ENCODE measurements around the gene CCDC192.
"Not testable (repeated sequence)": the region's sequence is repeated elsewhere in the genome, so short reads cannot be mapped to it uniquely, and the experiment has no call there.

The CCDC192 gene

DNA sequence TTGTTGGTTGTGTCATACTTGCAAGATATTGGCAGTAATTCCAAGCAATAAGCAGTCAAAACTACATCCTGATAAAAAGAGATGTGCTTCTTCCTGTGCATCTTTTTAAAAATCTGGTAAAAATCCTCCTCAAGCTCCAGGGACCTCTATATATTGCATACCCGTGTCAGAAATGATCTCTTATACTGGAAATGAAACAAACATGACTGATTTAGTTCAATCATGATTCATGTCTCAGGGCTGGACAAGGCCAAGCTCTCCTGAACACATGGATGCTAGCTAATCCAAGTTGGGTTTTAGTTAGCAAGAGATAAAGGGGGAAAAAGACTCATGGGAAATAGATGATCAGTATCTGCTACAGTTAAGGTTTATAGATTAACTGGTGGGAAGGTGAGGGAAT is 69.3 kb downstream of the CCDC192 start:
- H3K4me3 ChIP-seq (ENCODE audit: control insufficient read depth, low read depth, low read length): no peak overlapping the region
- TF ChIP-seq, protein P1, sequence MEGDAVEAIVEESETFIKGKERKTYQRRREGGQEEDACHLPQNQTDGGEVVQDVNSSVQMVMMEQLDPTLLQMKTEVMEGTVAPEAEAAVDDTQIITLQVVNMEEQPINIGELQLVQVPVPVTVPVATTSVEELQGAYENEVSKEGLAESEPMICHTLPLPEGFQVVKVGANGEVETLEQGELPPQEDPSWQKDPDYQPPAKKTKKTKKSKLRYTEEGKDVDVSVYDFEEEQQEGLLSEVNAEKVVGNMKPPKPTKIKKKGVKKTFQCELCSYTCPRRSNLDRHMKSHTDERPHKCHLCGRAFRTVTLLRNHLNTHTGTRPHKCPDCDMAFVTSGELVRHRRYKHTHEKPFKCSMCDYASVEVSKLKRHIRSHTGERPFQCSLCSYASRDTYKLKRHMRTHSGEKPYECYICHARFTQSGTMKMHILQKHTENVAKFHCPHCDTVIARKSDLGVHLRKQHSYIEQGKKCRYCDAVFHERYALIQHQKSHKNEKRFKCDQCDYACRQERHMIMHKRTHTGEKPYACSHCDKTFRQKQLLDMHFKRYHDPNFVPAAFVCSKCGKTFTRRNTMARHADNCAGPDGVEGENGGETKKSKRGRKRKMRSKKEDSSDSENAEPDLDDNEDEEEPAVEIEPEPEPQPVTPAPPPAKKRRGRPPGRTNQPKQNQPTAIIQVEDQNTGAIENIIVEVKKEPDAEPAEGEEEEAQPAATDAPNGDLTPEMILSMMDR (conservative IDR thresholded peaks at IDR 0.05; ENCODE audit: control insufficient read depth, insufficient read depth, low read depth, low read length): no peak
- no peak for DNase-seq (ENCODE audit: low read depth)

DNA sequence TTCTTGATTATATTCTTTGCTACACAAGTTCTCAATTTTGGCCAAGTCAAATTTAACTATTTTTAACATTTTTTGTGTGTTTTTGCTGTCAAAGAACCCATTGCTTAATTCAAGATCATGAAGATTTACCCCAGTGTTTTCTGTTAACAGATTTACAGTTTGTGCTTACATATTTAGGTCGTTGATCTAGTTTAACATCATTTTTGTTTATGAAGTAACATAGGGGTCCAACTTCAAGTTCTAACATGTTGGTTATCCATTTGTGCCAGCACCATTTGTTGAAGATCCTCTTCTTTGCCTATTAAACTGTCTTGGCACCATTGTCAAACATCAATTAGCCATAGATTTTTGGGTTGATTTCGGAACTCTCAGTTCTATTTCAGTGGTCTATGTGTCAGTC is 71.0 kb downstream of the CCDC192 start:
- no peak for DNase-seq (ENCODE audit: low read depth)
- TF ChIP-seq, protein P1 (conservative IDR thresholded peaks at IDR 0.05; ENCODE audit: control insufficient read depth, insufficient read depth, low read depth, low read length): no peak
- no peak overlapping the region for H3K4me3 ChIP-seq (ENCODE audit: control insufficient read depth, low read depth, low read length)

DNA sequence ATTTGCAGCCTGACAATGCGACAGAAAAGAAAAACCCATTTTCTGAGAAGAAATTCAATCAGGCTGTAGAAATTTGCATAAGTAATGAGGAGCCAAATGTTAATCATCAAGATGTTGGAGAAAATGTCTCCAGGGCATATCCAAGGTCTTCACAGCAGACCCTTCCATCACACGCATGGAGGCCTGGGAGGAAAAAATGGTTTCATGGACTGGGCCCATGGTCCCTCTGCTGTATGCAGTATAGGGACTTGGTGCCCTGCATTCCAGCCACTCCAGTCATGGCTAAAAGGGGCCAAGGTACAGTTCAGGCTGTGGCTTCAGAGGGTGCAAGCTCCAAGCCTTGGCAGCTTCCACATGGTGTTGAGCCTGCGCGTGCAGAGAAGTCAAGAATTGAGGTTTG is 73.3 kb downstream of the CCDC192 start:
- no peak overlapping the region for H3K4me3 ChIP-seq (ENCODE audit: control insufficient read depth, low read depth, low read length)
- TF ChIP-seq, protein P1 (conservative IDR thresholded peaks at IDR 0.05; ENCODE audit: control insufficient read depth, insufficient read depth, low read depth, low read length): no peak
- no peak for DNase-seq (ENCODE audit: low read depth)

DNA sequence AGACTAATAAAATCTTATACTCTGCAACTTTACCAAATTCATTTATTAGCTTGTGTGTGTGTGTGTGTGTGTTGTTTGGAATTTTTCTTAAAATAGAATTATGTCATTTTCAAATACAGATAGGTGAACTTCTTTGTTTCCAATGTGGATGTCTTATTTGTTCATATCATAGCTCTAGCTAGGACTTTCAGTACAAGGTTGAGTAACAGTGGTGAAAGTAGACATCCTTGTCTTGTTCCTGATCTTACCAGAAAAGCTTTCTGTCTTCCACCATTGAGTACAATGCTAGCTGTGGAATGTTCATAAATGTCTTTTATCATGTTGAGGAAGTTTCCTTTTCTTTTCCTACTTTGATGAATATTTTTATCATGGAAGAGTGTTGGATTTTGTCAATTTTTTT is 74.8 kb downstream of the CCDC192 start:
- DNase-seq (ENCODE audit: low read depth): no peak
- TF ChIP-seq, protein P1 (conservative IDR thresholded peaks at IDR 0.05; ENCODE audit: control insufficient read depth, insufficient read depth, low read depth, low read length): no peak
- H3K4me3 ChIP-seq (ENCODE audit: control insufficient read depth, low read depth, low read length): no peak overlapping the region

DNA sequence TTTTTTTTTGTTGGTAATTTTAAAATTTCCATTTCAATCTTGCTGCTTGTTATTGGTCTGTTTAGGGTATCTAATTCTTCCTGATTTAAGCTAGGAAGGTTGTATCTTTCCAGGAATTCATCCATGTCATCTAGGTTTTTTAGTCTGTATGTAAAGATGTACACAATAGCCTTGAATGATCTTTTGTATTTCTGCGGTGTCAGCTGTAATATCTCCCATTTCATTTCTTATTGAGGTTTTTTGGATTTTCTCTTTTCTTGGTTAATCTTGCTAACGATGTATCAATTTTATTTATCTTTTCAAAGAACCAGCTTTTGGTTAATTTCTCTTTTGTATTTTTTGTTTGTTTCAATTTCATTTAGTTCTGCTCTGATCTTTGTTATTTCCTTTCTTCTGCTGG is 79.3 kb downstream of the CCDC192 start:
- DNase-seq (ENCODE audit: low read depth): not testable (repeated sequence)

DNA sequence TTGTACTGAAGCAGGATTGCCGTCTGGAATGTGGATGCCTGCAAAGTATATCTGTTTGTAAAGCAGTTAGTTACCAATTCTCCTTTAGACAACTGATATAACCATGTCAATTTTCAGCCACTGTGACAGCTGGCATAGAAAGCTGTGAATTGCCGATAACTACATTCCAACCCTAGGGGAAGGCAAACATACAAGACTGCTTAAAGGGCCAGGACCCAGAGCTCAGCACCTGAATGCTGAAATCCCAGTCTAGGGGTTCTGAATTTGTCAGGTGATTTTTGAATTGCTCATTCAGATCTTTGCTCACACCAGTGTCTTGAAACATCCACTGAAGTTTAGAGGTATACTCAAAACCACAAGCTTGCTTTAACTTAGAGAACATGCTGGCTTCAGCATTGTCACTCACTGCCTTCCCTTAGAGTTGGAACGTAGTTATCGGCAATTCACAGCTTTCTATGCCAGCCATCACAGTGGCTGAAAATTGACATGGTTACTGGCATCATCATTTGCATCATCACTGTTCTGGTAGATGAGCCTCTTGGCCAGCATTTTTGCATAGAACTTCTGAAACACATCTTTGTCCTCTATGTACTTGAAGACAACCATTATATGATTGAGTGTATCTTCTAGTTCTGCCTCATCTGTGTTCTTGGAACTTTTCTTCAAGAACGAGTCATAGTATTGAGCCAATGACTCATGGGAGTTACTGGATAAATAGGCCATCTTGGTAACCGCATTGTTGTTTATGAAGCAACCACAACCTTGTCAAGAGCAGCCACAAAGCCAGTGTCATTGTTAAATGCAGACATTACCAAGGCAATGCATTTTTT is 82.1 kb downstream of the CCDC192 start:
- H3K4me3 ChIP-seq (ENCODE audit: control insufficient read depth, low read depth, low read length): no peak overlapping the region
- TF ChIP-seq, protein P1 (conservative IDR thresholded peaks at IDR 0.05; ENCODE audit: control insufficient read depth, insufficient read depth, low read depth, low read length): no peak
- peak; percentile 97 for DNase-seq (ENCODE audit: low read depth)

More for the DNA sequence above, 79.3 kb downstream of the CCDC192 start:
- H3K4me3 ChIP-seq (ENCODE audit: control insufficient read depth, low read depth, low read length): not testable (repeated sequence)

DNA sequence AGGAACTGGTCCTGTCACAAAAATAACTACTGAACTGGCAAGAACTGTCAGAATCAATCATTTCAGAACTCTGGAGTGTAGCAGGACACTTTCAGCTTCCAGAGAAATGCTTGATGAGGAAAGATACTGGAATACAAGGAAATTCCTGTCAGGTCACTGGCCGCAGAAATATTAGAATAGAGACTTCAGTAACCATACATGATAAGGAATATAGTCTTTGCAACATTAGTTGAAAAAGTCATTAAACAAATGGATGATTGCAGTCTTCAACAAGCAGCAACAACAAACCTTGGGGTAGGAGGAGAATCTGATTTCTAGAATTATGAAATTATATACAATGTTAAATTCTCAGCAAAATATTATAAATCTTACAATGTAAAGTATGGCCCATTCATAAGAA is 88.2 kb downstream of the CCDC192 start:
- DNase-seq (ENCODE audit: low read depth): no peak
- no peak overlapping the region for H3K4me3 ChIP-seq (ENCODE audit: control insufficient read depth, low read depth, low read length)
- TF ChIP-seq, protein P1 (conservative IDR thresholded peaks at IDR 0.05; ENCODE audit: control insufficient read depth, insufficient read depth, low read depth, low read length): no peak

DNA sequence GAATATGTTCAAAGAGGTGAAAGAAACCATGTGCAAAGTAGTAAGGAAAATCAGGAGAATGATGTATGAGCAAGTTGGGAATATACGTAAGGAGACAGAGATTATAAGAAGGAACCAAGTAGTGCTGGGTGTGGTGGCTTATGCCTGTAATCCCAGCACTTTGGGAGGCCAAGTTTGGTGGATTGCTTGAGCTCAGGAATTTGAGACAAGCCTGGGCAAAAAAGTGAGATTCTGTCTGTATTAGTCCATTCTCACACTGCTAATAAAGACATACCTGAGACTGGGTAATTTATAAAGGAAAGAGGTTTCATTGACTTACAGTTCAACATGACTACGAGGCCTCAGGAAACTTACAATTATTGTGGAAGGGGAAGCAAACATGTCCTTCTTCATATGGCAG is 88.7 kb downstream of the CCDC192 start:
- DNase-seq (ENCODE audit: low read depth); H3K4me3 ChIP-seq (ENCODE audit: control insufficient read depth, low read depth, low read length): not testable (repeated sequence)

Measured in fibroblast of mammary gland (primary cell).